HepG2 (cell line): ENCODE measurements around the gene MTRF1. TPM values are rescaled to one million over a fixed set of nuclear protein-coding genes. Genes with fewer than 3 reads are reported as not detected.
A peak's percentile ranks its signal among the peaks of the same experiment; 100 is the strongest.

Source experiments
- CBX5 ChIP-seq: sonication (generic); formaldehyde crosslinking; IDR thresholded peaks from 2 replicates; pipeline ENCODE4 v1.4.0; 2020; ENCODE audit warnings: missing genetic modification reagents, borderline replicate concordance
- EP300 ChIP-seq, 3 experiments: sonication (generic) in 1 of 3; formaldehyde crosslinking in 1 of 3; IDR thresholded peaks; 2 replicates each; pipeline versions ENCODE4 v1.5.1 to v1.6.1; 2011 to 2020; ENCODE audit warnings: low read depth in 2 of 3, low read length in 2 of 3, borderline replicate concordance in 1 of 3, improper control_type of control experiment in 1 of 3, mild to moderate bottlenecking in 1 of 3, missing genetic modification reagents in 1 of 3, moderate library complexity in 1 of 3
- FOXO1 ChIP-seq: sonication (generic); formaldehyde crosslinking; IDR thresholded peaks from 2 replicates; pipeline ENCODE4 v1.4.0; 2020; ENCODE audit warnings: missing genetic modification reagents
- GATAD2A ChIP-seq: IDR thresholded peaks from 2 replicates; pipeline ENCODE4 v1.6.1; 2016
- HMG20A ChIP-seq: IDR thresholded peaks from 2 replicates; pipeline ENCODE4 v1.6.1; 2016; ENCODE audit warnings: borderline replicate concordance
- KLF12 ChIP-seq: sonication (generic); formaldehyde crosslinking; IDR thresholded peaks from 2 replicates; pipeline ENCODE4 v1.4.0; 2020; ENCODE audit warnings: missing genetic modification reagents, borderline replicate concordance
- NCOA1 ChIP-seq: sonication (generic); formaldehyde crosslinking; IDR thresholded peaks from 2 replicates; pipeline ENCODE4 v1.9.0; 2021; ENCODE audit warnings: missing genetic modification reagents
- REL ChIP-seq: sonication (generic); formaldehyde crosslinking; conservative IDR thresholded peaks from 2 replicates; pipeline ENCODE4 v1.8.0; 2022; ENCODE audit warnings: mild to moderate bottlenecking, missing genetic modification reagents, moderate library complexity
- SATB2 ChIP-seq: sonication (generic); formaldehyde crosslinking; IDR thresholded peaks from 2 replicates; pipeline ENCODE4 v1.5.0; 2020; ENCODE audit warnings: missing genetic modification reagents
- SIX4 ChIP-seq: sonication (generic); formaldehyde crosslinking; IDR thresholded peaks from 2 replicates; pipeline ENCODE4 v1.4.0; 2020; ENCODE audit warnings: missing genetic modification reagents
- SOX6 ChIP-seq, 2 experiments: fragments of 450-650 bp in 1 of 2; sonication (generic) in 1 of 2; formaldehyde crosslinking in 1 of 2; IDR thresholded peaks; 2 replicates each; pipeline versions ENCODE4 v1.4.0 to v1.6.1; 2017 to 2020; ENCODE audit warnings: antibody characterized with exemption in 1 of 2, mild to moderate bottlenecking in 1 of 2, missing genetic modification reagents in 1 of 2
- SRY ChIP-seq: sonication (generic); formaldehyde crosslinking; IDR thresholded peaks from 2 replicates; pipeline ENCODE4 v1.8.0; 2022; ENCODE audit warnings: mild to moderate bottlenecking, missing genetic modification reagents
- ZBTB7A ChIP-seq: sonication (generic); formaldehyde crosslinking; IDR thresholded peaks from 2 replicates; pipeline ENCODE4 v1.8.0; 2022; ENCODE audit warnings: mild to moderate bottlenecking, missing genetic modification reagents
- ZKSCAN5 ChIP-seq: sonication (generic); formaldehyde crosslinking; IDR thresholded peaks from 2 replicates; pipeline ENCODE4 v1.5.1; 2020; ENCODE audit warnings: mild to moderate bottlenecking, missing genetic modification reagents
- ZNF143 ChIP-seq: sonication (generic); formaldehyde crosslinking; IDR thresholded peaks from 2 replicates; pipeline ENCODE4 v1.4.0; 2020; ENCODE audit warnings: missing genetic modification reagents
- ZNF17 ChIP-seq: sonication (generic); formaldehyde crosslinking; IDR thresholded peaks from 2 replicates; pipeline ENCODE4 v1.5.0; 2020; ENCODE audit warnings: mild to moderate bottlenecking, missing genetic modification reagents
- ZNF430 ChIP-seq: sonication (generic); formaldehyde crosslinking; IDR thresholded peaks from 2 replicates; pipeline ENCODE4 v1.9.0; 2021; ENCODE audit warnings: mild to moderate bottlenecking, missing genetic modification reagents
- ZNF644 ChIP-seq: IDR thresholded peaks from 2 replicates; pipeline ENCODE4 v1.6.1; 2016; ENCODE audit warnings: low read depth
- ZNF788 ChIP-seq: sonication (generic); formaldehyde crosslinking; IDR thresholded peaks from 2 replicates; pipeline ENCODE4 v1.5.0; 2020; ENCODE audit warnings: mild to moderate bottlenecking, missing genetic modification reagents, borderline replicate concordance
- polyA plus RNA-seq, 8 experiments: library from polyadenylated mRNA; depleted of rRNA in 3 of 8; stranded (reverse) in 7 of 8; unstranded in 1 of 8; fragments of >200 nt; fragmentation: Illumina TruSeq in 4 of 8; extraction: Trizol in 4 of 8; gene quantifications; 2 replicates each; pipeline versions ENCODE4 v1.2.1 to v1.2.3, GENCODE V29; 2011 to 2016; ENCODE audit warnings: low read depth in 4 of 8, missing spikeins in 1 of 8, mixed read lengths in 1 of 8; ENCODE audit not compliant: insufficient read depth in 1 of 8
- total RNA-seq, 5 experiments: library from RNA; depleted of rRNA; stranded (reverse); fragments of >200 nt; fragmentation: Illumina TruSeq; extraction: Trizol; gene quantifications; 2 replicates each; pipeline ENCODE4 v1.2.3, GENCODE V29; 2016; ENCODE audit warnings: low read depth in 1 of 5
- TF ChIP-seq, protein P1 (sequence below): sonication (generic); formaldehyde crosslinking; IDR thresholded peaks from 2 replicates; pipeline ENCODE4 v1.5.0; 2020; ENCODE audit warnings: missing genetic modification reagents
- TF ChIP-seq, protein P2 (sequence below): sonication (generic); formaldehyde crosslinking; IDR thresholded peaks from 2 replicates; pipeline ENCODE4 v1.8.1; 2023; ENCODE audit warnings: mild to moderate bottlenecking, inconsistent platforms, moderate library complexity, missing genetic modification reagents, borderline replicate concordance
- TF ChIP-seq, protein P3 (sequence below): sonication (generic); formaldehyde crosslinking; IDR thresholded peaks from 2 replicates; pipeline ENCODE4 v1.8.0; 2022; ENCODE audit warnings: mild to moderate bottlenecking, missing genetic modification reagents, moderate library complexity
- TF ChIP-seq, protein P4 (sequence below): sonication (generic); formaldehyde crosslinking; IDR thresholded peaks from 2 replicates; pipeline ENCODE4 v1.5.0; 2020; ENCODE audit warnings: mild to moderate bottlenecking, missing genetic modification reagents, borderline replicate concordance
- TF ChIP-seq, protein P5 (sequence below): sonication (generic); formaldehyde crosslinking; IDR thresholded peaks from 2 replicates; pipeline ENCODE4 v1.4.0; 2020; ENCODE audit warnings: missing genetic modification reagents

The MTRF1 gene
- total and polyA plus RNA-seq, 2 of the 13 experiments (the other 11 are each of a cell fraction or from before 2014, with no cell fraction given): 21.6 to 27.2 TPM

DNA sequence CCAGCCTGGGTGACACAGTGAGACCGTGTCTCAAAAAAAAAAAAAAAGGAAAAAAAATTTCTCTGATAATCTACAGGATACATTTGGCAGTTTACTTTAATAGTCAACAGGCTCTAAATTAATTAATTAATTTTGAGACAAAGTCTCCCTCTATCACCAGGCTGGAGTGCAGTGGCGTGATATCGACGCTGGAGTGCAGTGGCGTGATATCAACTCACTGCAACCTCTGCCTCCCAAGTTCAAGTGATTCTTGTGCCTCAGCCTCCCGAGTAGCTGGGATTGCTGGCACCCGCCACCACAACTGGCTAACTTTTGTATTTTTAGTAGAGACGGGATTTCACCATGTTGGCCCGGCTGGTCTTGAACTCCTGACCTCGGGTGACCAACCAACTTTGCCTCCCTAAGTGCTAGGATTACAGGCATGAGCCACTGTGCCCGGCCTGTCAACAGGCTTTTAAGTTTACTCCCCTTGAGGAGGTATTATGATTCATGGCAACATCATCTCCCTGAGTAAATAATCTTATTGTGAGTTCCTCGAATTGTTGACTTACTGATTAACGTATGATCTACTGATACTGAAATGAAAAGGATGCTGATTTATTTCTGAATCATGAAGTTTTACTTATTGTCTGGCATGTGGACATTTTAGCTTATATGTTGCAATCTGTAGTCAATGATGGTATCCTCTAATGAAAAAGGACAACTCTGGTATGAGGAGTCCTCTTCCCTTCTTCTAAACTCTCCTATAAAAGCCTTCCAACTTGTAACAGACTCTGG lies 21.3 kb upstream of the MTRF1 start (continued):
- TF ChIP-seq REL (CRISPR knock-in tag) (no peak), HMG20A (CRISPR knock-in tag) (peak; percentile 24; the same call in 1 of the 2 replicates), NCOA1 (CRISPR knock-in tag) (no peak), ZNF430 (CRISPR knock-in tag) (no peak), ZBTB7A (no peak), ZNF788 (CRISPR knock-in tag) (no peak), ZKSCAN5 (CRISPR knock-in tag) (no peak), SATB2 (CRISPR knock-in tag) (no peak), ZNF143 (CRISPR knock-in tag) (no peak), ZNF17 (CRISPR knock-in tag) (no peak), SOX6 (IDR thresholded peaks at IDR 0.05) (no peak), SOX6 (CRISPR knock-in tag; IDR thresholded peaks at IDR 0.05) (peak; percentile 23; the same call in 1 of the 2 replicates), FOXO1 (CRISPR knock-in tag) (no peak), KLF12 (CRISPR knock-in tag) (no peak), ZNF644 (CRISPR knock-in tag) (no peak), EP300 (IDR thresholded peaks at IDR 0.05; ENCODE audit: low read depth in 2 of 2, low read length in 2 of 2) (peak in 1 of 2 experiments; percentile 13; a peak in 1 of 4 replicates), EP300 (CRISPR knock-in tag; IDR thresholded peaks at IDR 0.05; ENCODE audit: borderline replicate concordance) (no peak), CBX5 (no peak), SIX4 (CRISPR knock-in tag) (no peak), GATAD2A (0 out of 2 replicates have a peak, but pooled peaks have one; percentile 30), SRY (CRISPR knock-in tag) (no peak)
- TF ChIP-seq, protein P1, sequence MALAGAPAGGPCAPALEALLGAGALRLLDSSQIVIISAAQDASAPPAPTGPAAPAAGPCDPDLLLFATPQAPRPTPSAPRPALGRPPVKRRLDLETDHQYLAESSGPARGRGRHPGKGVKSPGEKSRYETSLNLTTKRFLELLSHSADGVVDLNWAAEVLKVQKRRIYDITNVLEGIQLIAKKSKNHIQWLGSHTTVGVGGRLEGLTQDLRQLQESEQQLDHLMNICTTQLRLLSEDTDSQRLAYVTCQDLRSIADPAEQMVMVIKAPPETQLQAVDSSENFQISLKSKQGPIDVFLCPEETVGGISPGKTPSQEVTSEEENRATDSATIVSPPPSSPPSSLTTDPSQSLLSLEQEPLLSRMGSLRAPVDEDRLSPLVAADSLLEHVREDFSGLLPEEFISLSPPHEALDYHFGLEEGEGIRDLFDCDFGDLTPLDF (CRISPR knock-in tag): no peak
- TF ChIP-seq, protein P2, sequence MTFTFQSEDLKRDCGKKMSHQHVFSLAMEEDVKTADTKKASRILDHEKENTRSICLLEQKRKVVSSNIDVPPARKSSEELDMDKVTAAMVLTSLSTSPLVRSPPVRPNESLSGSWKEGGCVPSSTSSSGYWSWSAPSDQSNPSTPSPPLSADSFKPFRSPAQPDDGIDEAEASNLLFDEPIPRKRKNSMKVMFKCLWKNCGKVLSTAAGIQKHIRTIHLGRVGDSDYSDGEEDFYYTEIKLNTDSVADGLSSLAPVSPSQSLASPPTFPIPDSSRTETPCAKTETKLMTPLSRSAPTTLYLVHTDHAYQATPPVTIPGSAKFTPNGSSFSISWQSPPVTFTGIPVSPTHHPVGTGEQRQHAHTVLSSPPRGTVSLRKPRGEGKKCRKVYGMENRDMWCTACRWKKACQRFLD: no peak
- TF ChIP-seq, protein P3, sequence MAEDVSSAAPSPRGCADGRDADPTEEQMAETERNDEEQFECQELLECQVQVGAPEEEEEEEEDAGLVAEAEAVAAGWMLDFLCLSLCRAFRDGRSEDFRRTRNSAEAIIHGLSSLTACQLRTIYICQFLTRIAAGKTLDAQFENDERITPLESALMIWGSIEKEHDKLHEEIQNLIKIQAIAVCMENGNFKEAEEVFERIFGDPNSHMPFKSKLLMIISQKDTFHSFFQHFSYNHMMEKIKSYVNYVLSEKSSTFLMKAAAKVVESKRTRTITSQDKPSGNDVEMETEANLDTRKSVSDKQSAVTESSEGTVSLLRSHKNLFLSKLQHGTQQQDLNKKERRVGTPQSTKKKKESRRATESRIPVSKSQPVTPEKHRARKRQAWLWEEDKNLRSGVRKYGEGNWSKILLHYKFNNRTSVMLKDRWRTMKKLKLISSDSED (CRISPR knock-in tag): no peak
- TF ChIP-seq, protein P4, sequence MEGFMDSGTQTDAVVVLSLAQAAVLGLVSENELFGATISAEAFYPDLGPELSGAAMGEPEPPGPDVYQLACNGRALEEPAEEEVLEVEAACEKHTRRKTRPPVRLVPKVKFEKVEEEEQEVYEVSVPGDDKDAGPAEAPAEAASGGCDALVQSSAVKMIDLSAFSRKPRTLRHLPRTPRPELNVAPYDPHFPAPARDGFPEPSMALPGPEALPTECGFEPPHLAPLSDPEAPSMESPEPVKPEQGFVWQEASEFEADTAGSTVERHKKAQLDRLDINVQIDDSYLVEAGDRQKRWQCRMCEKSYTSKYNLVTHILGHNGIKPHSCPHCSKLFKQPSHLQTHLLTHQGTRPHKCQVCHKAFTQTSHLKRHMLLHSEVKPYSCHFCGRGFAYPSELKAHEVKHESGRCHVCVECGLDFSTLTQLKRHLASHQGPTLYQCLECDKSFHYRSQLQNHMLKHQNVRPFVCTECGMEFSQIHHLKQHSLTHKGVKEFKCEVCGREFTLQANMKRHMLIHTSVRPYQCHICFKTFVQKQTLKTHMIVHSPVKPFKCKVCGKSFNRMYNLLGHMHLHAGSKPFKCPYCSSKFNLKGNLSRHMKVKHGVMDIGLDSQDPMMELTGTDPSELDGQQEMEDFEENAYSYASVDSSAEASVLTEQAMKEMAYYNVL: no peak
- TF ChIP-seq, protein P5, sequence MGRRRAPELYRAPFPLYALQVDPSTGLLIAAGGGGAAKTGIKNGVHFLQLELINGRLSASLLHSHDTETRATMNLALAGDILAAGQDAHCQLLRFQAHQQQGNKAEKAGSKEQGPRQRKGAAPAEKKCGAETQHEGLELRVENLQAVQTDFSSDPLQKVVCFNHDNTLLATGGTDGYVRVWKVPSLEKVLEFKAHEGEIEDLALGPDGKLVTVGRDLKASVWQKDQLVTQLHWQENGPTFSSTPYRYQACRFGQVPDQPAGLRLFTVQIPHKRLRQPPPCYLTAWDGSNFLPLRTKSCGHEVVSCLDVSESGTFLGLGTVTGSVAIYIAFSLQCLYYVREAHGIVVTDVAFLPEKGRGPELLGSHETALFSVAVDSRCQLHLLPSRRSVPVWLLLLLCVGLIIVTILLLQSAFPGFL (CRISPR knock-in tag): no peak
